Measurements from ENCODE around the gene ANKMY1.

The ANKMY1 gene

GRCh38 chr2:240468303-240469238 lies 89.2 kb downstream of the ANKMY1 start:
- DNase-seq: no peak

- DNase-seq: no peak
Measured at GRCh38 chr2:240467659-240468302, 90.0 kb downstream of the ANKMY1 start.

GRCh38 chr2:240467149-240467642 lies 90.6 kb downstream of the ANKMY1 start:
- no peak for DNase-seq

GRCh38 chr2:240466579-240467148 lies 91.1 kb downstream of the ANKMY1 start:
- DNase-seq: no peak

GRCh38 chr2:240465765-240466578 lies 91.8 kb downstream of the ANKMY1 start:
- no peak for DNase-seq

- DNase-seq: peak; percentile 7
Measured at GRCh38 chr2:240465268-240465764, 92.5 kb downstream of the ANKMY1 start.

GRCh38 chr2:240464514-240465241 lies 93.1 kb downstream of the ANKMY1 start:
- peak; percentile 5 for DNase-seq

GRCh38 chr2:240463866-240464481 lies 93.8 kb downstream of the ANKMY1 start:
- peak; percentile 4 for DNase-seq

GRCh38 chr2:240463274-240463865 lies 94.4 kb downstream of the ANKMY1 start:
- DNase-seq: no peak

- DNase-seq: no peak
Measured at GRCh38 chr2:240462707-240463273, 95.0 kb downstream of the ANKMY1 start.

GRCh38 chr2:240462073-240462706 lies 95.6 kb downstream of the ANKMY1 start:
- DNase-seq: no peak

- no peak for DNase-seq
Measured at GRCh38 chr2:240461471-240462072, 96.2 kb downstream of the ANKMY1 start.

- no peak for DNase-seq
Measured at GRCh38 chr2:240460781-240461431, 96.9 kb downstream of the ANKMY1 start.

- DNase-seq: no peak
Measured at GRCh38 chr2:240460253-240460711, 97.5 kb downstream of the ANKMY1 start.

GRCh38 chr2:240459401-240460252 lies 98.2 kb downstream of the ANKMY1 start:
- no peak for DNase-seq

- no peak for DNase-seq
Measured at GRCh38 chr2:240458900-240459391, 98.8 kb downstream of the ANKMY1 start.

GRCh38 chr2:240458044-240458899 lies 99.5 kb downstream of the ANKMY1 start:
- DNase-seq: no peak
